ENCODE results near the gene FAM47B. TPM values are rescaled to one million over a fixed set of nuclear protein-coding genes. Genes with fewer than 3 reads are reported as not detected.

Gene FAM47B
- total RNA-seq = not detected in 2 replicates

DNA sequence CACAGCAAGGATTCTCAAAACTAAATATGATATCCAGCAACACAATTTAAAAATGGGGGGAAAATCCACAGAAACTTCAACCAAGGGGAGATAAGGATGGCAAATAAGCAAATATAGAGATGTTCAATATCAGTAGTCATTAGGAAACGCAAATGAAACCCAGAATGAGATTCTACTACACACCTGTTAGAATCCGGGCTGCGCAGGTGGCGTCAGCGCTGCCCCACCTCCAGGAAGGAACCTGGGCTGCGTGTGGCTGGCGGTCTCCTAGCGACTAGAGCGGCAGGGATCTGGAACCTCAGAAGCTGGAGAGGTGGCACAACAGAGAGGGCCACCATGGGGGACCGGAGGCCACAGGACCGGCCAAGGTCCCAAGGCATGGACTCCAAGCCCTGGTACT, at the start of gene FAM47B:
TSS of gene FAM47B (plus strand) at position 301 of the 400 bp plus-strand sequence. CDS start at position 337, 36 bp downstream.

All from thoracic aorta endothelial cell (primary cell).